Effector memory CD4-positive, alpha-beta T cell (primary cell): ENCODE measurements around the gene TMEM121B.

Experiments used
- DNase-seq, 3 donors: peaks; one replicate each; pipeline ENCODE4 v3.0.0-alpha.2; 2020
- H3K27ac ChIP-seq: 2 replicates; pipeline ENCODE4 v1.7.0; 2013; ENCODE audit warnings: mild to moderate bottlenecking, low read length, moderate library complexity; ENCODE audit not compliant: insufficient read depth, poor library complexity, severe bottlenecking
- H3K27me3 ChIP-seq: replicated peaks from 2 replicates; pipeline ENCODE4 v1.7.0; 2013; ENCODE audit warnings: mild to moderate bottlenecking, low read length; ENCODE audit not compliant: insufficient read depth, control insufficient read depth, poor library complexity, severe bottlenecking
- H3K36me3 ChIP-seq: 2 replicates; pipeline ENCODE4 v1.7.0; 2013; ENCODE audit warnings: mild to moderate bottlenecking, low read length, moderate library complexity; ENCODE audit not compliant: control insufficient read depth, insufficient read depth
- H3K4me1 ChIP-seq: 2 replicates; pipeline ENCODE4 v1.7.0; 2013; ENCODE audit warnings: low read length, mild to moderate bottlenecking; ENCODE audit not compliant: control insufficient read depth, insufficient read depth, poor library complexity, severe bottlenecking
- H3K4me3 ChIP-seq: 2 replicates; pipeline ENCODE4 v1.7.0; 2013; ENCODE audit warnings: low read length, low read depth, mild to moderate bottlenecking; ENCODE audit not compliant: insufficient read depth, poor library complexity, severe bottlenecking
- H3K9me3 ChIP-seq: 2 replicates; pipeline ENCODE4 v1.7.0; 2013; ENCODE audit warnings: mild to moderate bottlenecking, low read length, moderate library complexity; ENCODE audit not compliant: control insufficient read depth

TMEM121B gene

DNA sequence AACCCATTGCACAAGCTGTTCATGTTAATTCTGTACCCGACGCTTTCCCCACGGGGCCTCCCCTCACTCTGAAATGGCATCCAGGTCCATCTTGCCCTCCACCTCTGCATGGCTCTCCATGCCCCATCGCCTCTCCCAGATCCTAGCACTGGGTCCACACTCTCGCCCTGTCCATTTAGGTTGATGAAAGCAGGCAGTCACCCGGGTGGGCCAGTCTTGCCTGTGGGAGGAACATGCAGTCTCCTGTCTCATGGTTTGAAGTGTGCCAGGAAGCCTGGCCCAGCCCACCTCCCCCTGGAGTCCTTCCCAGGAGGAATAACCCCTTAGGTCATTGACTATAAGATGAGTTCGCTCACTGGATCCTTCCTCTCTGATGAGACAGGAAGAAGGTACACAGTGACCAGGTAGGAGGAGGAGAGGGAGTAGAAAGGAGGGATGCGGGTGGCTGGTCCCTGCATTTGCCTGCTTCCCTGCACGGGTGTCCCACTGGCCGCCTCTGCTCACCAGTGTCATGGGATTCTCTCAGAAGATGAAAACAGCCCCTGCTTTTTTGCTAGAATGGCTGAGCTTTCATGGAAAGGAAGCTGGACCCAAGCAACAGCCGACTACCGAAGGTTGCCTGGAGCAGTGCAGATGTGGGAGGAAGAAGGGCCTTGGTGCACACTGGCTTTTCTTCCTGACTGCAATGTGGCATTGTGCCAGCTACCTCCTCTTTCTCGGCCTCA is 6.8 kb downstream of the TMEM121B start:
- H3K36me3 ChIP-seq: peaks cover 8% of the 10 kb centered on the region
- DNase-seq: no peak
- H3K9me3 ChIP-seq: no peaks in the 10 kb centered on the region
- no peaks in the 10 kb centered on the region for H3K27me3 ChIP-seq
- no peak overlapping the region for H3K27ac ChIP-seq
- no peak overlapping the region for H3K4me3 ChIP-seq
- H3K4me1 ChIP-seq: peaks cover 35% of the 10 kb centered on the region

GRCh38 chr22:17113600-17113999 is 7.6 kb downstream of the TMEM121B start:
- Histone ChIP-seq H3K4me1 (peaks cover 27% of the 10 kb centered on the region), H3K27ac (no peak overlapping the region), H3K36me3 (peaks cover 15% of the 10 kb centered on the region), H3K9me3 (no peaks in the 10 kb centered on the region), H3K4me3 (no peak overlapping the region), H3K27me3 (no peaks in the 10 kb centered on the region)
- DNase-seq: no peak

DNA sequence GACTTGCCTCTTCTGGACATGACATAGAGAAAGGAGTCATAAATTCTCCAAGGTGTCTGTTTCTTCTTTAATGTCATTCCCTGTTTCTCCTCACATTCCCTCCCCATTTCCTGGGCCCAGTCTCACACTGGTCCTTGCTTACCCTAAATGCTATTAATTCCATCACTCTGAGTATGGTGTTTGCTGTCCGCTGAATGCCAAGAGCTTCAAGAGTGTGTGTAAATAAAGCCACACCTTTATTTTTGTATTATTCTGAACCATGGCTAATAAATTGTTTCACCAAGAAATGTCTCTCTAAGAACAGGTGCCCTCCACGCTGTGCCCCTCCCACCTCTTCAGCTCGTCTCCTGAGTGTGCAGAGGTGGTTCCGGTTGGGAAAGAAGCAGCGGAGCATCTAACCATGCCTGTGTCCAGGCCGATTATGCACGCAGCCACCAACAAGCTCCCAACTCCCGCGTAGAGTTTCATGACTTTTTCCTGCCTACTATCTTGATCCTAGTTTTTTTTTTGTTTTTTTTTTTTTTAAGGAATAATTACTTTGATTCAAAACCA is 8.6 kb downstream of the TMEM121B start:
- H3K36me3 ChIP-seq: peaks cover 25% of the 10 kb centered on the region
- no peak overlapping the region for H3K27ac ChIP-seq
- no peak for DNase-seq
- no peak overlapping the region for H3K4me3 ChIP-seq
- H3K4me1 ChIP-seq: peaks cover 17% of the 10 kb centered on the region
- no peaks in the 10 kb centered on the region for H3K27me3 ChIP-seq
- H3K9me3 ChIP-seq: no peaks in the 10 kb centered on the region

DNA sequence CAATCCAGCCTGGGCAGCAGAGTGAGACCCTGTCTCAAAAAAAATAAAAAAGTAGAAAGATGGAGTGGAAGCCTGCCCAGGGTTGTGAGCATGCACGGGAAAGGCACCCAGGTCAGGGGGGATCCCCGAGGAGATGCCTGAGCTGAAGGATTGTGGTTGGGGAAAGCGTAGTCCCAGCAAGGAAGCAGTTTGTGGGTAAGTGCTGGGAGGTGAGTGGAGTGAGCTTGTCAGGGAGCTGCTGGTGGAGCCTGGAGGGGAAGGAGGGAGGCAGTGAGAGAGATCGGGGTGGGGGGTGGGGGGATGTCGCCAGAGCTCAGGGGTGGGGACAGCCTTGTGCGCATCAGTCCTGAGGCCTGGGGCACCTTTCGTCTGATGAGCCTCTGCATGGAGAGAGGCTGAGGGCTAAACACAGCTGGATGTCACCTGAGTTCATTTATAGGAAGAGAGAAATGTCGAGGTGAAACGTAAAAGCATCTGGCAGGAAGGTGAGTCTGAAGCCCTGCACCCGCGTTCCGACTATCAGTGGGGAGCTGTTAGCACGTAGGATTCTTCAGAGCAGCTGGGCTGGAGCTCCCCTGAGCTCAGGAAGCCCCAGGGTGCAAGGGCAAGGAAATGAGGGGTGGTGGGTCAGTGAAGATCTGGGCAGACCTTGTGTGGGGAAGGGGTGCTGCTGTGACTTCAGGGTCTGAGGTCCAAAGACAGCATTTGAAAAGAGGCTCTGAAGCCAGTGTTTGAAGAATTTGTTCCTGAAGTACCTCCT is 10.2 kb downstream of the TMEM121B start:
- H3K9me3 ChIP-seq: no peaks in the 10 kb centered on the region
- H3K4me1 ChIP-seq: peaks cover 4% of the 10 kb centered on the region
- H3K36me3 ChIP-seq: peaks cover 37% of the 10 kb centered on the region

GRCh38 chr22:17109976-17110375 is 11.2 kb downstream of the TMEM121B start:
- Histone ChIP-seq H3K4me1 (peaks cover 7% of the 10 kb centered on the region), H3K9me3 (no peaks in the 10 kb centered on the region), H3K27ac (no peak overlapping the region), H3K36me3 (peaks cover 47% of the 10 kb centered on the region), H3K4me3 (no peak overlapping the region), H3K27me3 (no peaks in the 10 kb centered on the region)
- DNase-seq: no peak

More for the DNA sequence above, 10.2 kb downstream of the TMEM121B start:
- Histone ChIP-seq H3K27me3 (no peaks in the 10 kb centered on the region), H3K27ac (no peak overlapping the region), H3K4me3 (no peak overlapping the region)
- no peak for DNase-seq

- no peak for DNase-seq
- H3K4me1 ChIP-seq: peaks cover 7% of the 10 kb centered on the region
- no peaks in the 10 kb centered on the region for H3K9me3 ChIP-seq
- no peak overlapping the region for H3K27ac ChIP-seq
- H3K27me3 ChIP-seq: no peaks in the 10 kb centered on the region
- H3K4me3 ChIP-seq: no peak overlapping the region
- H3K36me3 ChIP-seq: peaks cover 53% of the 10 kb centered on the region
Measured at GRCh38 chr22:17109113-17109865, 11.9 kb downstream of the TMEM121B start.

DNA sequence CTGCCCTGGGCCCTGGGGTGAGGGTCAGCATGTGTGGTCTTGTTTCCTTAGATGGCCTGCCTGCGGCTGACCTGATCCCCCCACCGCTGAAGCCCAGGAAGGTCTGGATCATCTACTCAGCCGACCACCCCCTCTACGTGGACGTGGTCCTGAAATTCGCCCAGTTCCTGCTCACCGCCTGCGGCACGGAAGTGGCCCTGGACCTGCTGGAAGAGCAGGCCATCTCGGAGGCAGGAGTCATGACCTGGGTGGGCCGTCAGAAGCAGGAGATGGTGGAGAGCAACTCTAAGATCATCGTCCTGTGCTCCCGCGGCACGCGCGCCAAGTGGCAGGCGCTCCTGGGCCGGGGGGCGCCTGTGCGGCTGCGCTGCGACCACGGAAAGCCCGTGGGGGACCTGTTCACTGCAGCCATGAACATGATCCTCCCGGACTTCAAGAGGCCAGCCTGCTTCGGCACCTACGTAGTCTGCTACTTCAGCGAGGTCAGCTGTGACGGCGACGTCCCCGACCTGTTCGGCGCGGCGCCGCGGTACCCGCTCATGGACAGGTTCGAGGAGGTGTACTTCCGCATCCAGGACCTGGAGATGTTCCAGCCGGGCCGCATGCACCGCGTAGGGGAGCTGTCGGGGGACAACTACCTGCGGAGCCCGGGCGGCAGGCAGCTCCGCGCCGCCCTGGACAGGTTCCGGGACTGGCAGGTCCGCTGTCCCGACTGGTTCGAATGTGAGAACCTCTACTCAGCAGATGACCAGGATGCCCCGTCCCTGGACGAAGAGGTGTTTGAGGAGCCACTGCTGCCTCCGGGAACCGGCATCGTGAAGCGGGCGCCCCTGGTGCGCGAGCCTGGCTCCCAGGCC is 12.7 kb downstream of the TMEM121B start:
- H3K27ac ChIP-seq: no peak overlapping the region
- peaks cover 7% of the 10 kb centered on the region for H3K4me1 ChIP-seq
- H3K27me3 ChIP-seq: no peaks in the 10 kb centered on the region
- no peak overlapping the region for H3K4me3 ChIP-seq
- no peak for DNase-seq
- no peaks in the 10 kb centered on the region for H3K9me3 ChIP-seq
- H3K36me3 ChIP-seq: peaks cover 54% of the 10 kb centered on the region

DNA sequence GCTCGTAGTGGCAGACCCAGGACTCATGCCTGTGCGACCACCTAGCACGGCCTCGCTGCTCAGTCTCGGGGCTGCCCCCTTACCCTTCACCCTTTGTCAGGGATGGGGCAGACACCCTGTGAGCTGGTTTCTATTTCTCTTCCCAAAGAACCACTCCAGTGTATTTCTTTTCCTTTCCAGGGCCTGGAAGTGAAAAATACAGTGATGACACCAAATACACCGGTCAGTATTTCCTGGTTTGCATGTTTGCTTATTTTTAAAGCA is 13.7 kb downstream of the TMEM121B start:
- Histone ChIP-seq H3K27me3 (no peaks in the 10 kb centered on the region), H3K4me3 (no peak overlapping the region), H3K4me1 (peaks cover 7% of the 10 kb centered on the region), H3K27ac (no peak overlapping the region), H3K9me3 (no peaks in the 10 kb centered on the region), H3K36me3 (peaks cover 63% of the 10 kb centered on the region)
- no peak for DNase-seq

DNA sequence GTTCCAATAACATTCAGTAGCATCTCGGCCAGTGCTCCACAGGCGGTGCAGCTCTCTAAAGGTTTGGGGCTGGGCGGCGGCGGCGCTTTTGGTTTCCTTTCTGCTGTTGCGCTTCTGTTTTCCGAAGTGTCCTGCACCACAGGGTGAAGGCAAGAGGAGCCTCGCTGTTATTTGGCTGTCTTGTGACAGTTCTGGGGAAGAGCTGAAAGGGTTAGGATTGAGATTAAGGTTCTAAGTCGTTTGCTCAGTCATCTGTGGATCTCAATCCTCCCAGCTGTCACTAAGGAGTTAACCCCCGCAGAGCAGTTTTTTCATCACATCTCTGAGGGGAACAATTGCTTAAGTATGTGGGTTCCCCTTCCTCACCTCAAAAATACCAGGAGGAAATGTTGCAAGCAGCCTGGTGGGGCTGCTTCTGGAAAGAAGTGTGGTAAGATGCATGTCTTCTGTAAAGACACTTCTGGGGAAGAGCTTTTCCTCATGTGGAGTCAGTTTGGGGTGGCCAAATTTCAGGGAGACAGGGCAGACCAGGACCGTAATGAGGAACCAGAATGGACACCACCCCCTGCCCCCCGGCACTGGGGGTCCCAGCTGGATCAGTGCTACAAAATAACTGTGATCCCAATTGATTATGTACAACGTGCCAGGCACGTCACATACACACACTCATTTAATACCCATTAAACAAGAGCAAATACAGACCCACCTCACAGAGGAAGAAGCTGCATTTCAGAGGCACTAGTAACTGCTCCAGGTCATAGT is 14.2 kb downstream of the TMEM121B start:
- Histone ChIP-seq H3K9me3 (no peaks in the 10 kb centered on the region), H3K4me3 (peak overlapping the region; percentile 8), H3K36me3 (peaks cover 68% of the 10 kb centered on the region), H3K27me3 (no peaks in the 10 kb centered on the region), H3K27ac (no peak overlapping the region), H3K4me1 (peaks cover 7% of the 10 kb centered on the region)
- no peak for DNase-seq
